Fibroblast of lung (primary cell): ENCODE results near the gene CNR1.

Source experiments
- EZH2 ChIP-seq: IDR thresholded peaks from 2 replicates; pipeline ENCODE4 v1.5.1; 2012; ENCODE audit warnings: low read length, control low read depth, mild to moderate bottlenecking; ENCODE audit errors: missing control alignments
- TF ChIP-seq, protein P1 (sequence below), 2 donors: IDR thresholded peaks in 1 of 2; conservative IDR thresholded peaks in 1 of 2; 1 replicate in 1 of 2; 2 replicates in 1 of 2; pipeline ENCODE4 v1.5.1; 2011 to 2012; ENCODE audit warnings: low read length in 2 of 2, control low read depth in 1 of 2, inconsistent platforms in 1 of 2, low read depth in 1 of 2, mild to moderate bottlenecking in 1 of 2

DNA sequence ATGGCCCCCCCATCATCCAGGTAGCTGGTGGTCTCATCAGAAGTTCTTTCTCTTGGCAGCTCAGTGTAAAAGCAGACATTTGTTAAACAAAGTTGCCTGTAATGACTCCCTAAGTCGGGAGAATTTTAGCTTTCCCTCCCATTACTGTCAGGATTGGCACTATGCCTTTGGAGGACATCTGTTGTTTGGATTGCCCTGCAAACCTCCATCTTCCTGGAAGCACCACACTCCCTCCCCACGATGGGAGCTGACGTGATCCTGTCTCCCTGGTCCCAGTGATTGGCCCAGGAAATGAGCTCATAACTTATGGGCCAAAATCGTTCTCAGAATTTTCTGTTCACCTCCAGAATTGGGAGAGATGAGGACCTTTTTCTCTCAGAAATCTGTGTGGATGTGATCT lies 42.6 kb upstream of the CNR1 start:
- TF ChIP-seq, protein P1, sequence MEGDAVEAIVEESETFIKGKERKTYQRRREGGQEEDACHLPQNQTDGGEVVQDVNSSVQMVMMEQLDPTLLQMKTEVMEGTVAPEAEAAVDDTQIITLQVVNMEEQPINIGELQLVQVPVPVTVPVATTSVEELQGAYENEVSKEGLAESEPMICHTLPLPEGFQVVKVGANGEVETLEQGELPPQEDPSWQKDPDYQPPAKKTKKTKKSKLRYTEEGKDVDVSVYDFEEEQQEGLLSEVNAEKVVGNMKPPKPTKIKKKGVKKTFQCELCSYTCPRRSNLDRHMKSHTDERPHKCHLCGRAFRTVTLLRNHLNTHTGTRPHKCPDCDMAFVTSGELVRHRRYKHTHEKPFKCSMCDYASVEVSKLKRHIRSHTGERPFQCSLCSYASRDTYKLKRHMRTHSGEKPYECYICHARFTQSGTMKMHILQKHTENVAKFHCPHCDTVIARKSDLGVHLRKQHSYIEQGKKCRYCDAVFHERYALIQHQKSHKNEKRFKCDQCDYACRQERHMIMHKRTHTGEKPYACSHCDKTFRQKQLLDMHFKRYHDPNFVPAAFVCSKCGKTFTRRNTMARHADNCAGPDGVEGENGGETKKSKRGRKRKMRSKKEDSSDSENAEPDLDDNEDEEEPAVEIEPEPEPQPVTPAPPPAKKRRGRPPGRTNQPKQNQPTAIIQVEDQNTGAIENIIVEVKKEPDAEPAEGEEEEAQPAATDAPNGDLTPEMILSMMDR (conservative IDR thresholded peaks at IDR 0.05 in 1 of 2, IDR thresholded peaks at IDR 0.05 in 1 of 2; ENCODE audit: low read depth in 1 of 2, low read length in 2 of 2), result no peak
- no peak for TF ChIP-seq EZH2
